ENCODE data around the gene PHOX2B.

- TF ChIP-seq CTCF (IDR thresholded peaks at IDR 0.05; ENCODE audit: borderline replicate concordance, extremely low read depth, low read length, poor library complexity, severe bottlenecking) (no peak), EZH2 (IDR thresholded peaks at IDR 0.05; ENCODE audit: borderline replicate concordance, low read depth, low read length, severe bottlenecking) (no peak)
Measured at GRCh38 chr4:41776466-41776865, 27.9 kb upstream of the PHOX2B start.

Data from DND-41 (cell line).